Lower leg skin (tissue), 4 donors: Measurements from ENCODE around the gene RNF5. TPM values are rescaled to one million over a fixed set of nuclear protein-coding genes. Genes with fewer than 3 reads are reported as not detected.

Source experiments
- DNase-seq, 2 donors: peaks; one replicate each; pipeline ENCODE4 v3.0.0-alpha.2; 2019; ENCODE audit warnings: low spot score in 2 of 2
- H3K4me3 ChIP-seq: fragments of 200-600 bp; sonication (generic); 2 replicates; pipeline ENCODE4 v1.5.1; 2017; ENCODE audit warnings: mild to moderate bottlenecking, low read depth; ENCODE audit not compliant: poor library complexity, severe bottlenecking
- CTCF ChIP-seq, 3 donors: fragments of 450-650 bp; IDR thresholded peaks; one replicate each; pipeline ENCODE4 v1.5.1; 2016; ENCODE audit warnings: antibody characterized with exemption in 3 of 3, mild to moderate bottlenecking in 3 of 3, moderate library complexity in 2 of 3
- POLR2A ChIP-seq, 2 donors: fragments of 450-650 bp; IDR thresholded peaks; one replicate each; pipeline ENCODE4 v1.6.1; 2016 to 2017; ENCODE audit warnings: antibody characterized with exemption in 2 of 2, mild to moderate bottlenecking in 1 of 2, moderate library complexity in 1 of 2
- whole genome bisulfite sequencing, 2 donors: methylation state at CpG; one replicate each; pipeline ENCODE4 v1.1.5; 2018; 5-methylcytosine and 5-hydroxymethylcytosine counted together
- intact Hi-C: fragments of 100-400 bp; cut with DNase I; formaldehyde crosslinking; loops from one replicate; pipeline ENCODE4 v1.15.0; 2023; ENCODE audit warnings: low total_unique reads
- total RNA-seq, 4 donors: library from RNA; depleted of rRNA; stranded (reverse); fragments of >200 nt; gene quantifications; one replicate each; pipeline ENCODE4 v1.1.0, GENCODE V29; 2016

RNF5 gene
- total RNA-seq, 4 donors from 2014 or later: 52.4 to 75.3 (median 56.8) TPM

DNA sequence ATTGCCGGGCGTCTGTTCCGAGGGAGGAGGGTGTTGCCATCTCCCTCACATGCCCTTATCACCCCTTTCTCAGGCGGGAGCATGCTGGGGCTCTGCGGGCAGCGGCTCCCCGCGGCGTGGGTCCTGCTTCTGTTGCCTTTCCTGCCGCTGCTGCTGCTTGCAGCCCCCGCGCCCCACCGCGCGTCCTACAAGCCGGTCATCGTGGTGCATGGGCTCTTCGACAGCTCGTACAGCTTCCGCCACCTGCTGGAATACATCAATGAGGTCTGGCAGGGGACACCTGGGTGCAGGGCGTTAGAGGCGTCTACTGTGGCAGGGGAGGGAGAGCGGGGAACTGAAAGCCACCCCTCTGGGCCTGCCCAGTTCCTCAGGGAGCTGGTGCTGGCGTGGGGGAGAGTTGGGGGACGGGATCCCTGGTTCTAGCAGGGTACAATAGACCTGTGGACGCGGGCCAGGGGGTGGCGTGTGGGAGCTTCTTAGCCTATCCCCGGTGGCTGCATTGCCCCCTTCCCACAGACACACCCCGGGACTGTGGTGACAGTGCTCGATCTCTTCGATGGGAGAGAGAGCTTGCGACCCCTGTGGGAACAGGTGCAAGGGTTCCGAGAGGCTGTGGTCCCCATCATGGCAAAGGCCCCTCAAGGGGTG lies 23.6 kb upstream of the RNF5 start:
- peak overlapping the region; percentile 76 for H3K4me3 ChIP-seq
- no peak for TF ChIP-seq POLR2A (IDR thresholded peaks at IDR 0.05)
- TF ChIP-seq CTCF (IDR thresholded peaks at IDR 0.05): peak in 1 of 3 donors; percentile 70
- WGBS, 2 donors: 6% methylated on average over 27 to 29 of the region's 34 CpGs
- intact Hi-C loops: no loop called here
- DNase-seq: no peak

GRCh38 chr6:32156891-32157290 lies 21.3 kb upstream of the RNF5 start:
- intact Hi-C loops: no loop called here
- no peak for DNase-seq

GRCh38 chr6:32158052-32158451 lies 20.2 kb upstream of the RNF5 start:
- DNase-seq: no peak
- no peak for TF ChIP-seq POLR2A (IDR thresholded peaks at IDR 0.05)
- TF ChIP-seq CTCF (IDR thresholded peaks at IDR 0.05): no peak
- H3K4me3 ChIP-seq: no peak overlapping the region
- intact Hi-C loops: no loop called here

More at GRCh38 chr6:32156891-32157290, 21.3 kb upstream of the RNF5 start:
- TF ChIP-seq CTCF (IDR thresholded peaks at IDR 0.05) (no peak), POLR2A (IDR thresholded peaks at IDR 0.05) (no peak)
- H3K4me3 ChIP-seq: no peak overlapping the region
- 92 to 93% methylated on average over 9 of the region's 9 CpGs for WGBS, 2 donors

GRCh38 chr6:32163559-32164258 lies 14.5 kb upstream of the RNF5 start:
- no peak for DNase-seq
- TF ChIP-seq CTCF (IDR thresholded peaks at IDR 0.05) (no peak), POLR2A (IDR thresholded peaks at IDR 0.05) (no peak)
- no peak overlapping the region for H3K4me3 ChIP-seq
- 74 to 82% methylated on average over 5 to 7 of the region's 7 CpGs for whole genome bisulfite sequencing, 2 donors
- intact Hi-C loops: no loop called here

DNA sequence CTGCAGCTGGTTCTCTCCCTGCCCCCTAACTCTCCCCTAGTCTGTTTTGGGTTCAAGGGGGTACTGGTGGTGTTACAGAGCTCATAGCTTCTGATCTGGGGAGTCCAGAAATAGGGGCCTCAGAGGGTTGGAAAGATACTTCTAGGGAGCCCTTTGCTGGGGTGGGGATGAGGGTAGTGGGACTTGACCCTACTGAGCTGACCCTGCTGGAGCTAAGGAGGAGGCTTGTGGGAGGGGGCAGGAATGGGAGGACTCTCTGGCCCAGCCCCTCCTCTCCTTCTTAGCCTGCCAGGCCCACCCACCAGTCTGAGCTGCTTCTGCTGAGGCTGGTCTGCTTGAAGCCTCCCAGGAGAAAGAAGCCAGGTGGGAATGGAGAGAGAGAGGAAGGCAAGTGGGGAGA lies 13.9 kb upstream of the RNF5 start, which contains the start of gene EGFL8:
EGFL8 (plus strand) TSS at position 301 of the 400 bp plus-strand sequence. CDS start 1,571 bp downstream, outside the sequence.
- no peak for TF ChIP-seq CTCF (IDR thresholded peaks at IDR 0.05)
- TF ChIP-seq POLR2A (IDR thresholded peaks at IDR 0.05): no peak
- H3K4me3 ChIP-seq: no peak within 1 kb of the TSS
- DNase-seq: no peak
- intact Hi-C loops: no loop called here
